ENCODE results near the gene PRELID2. TPM values are rescaled to one million over a fixed set of nuclear protein-coding genes. Genes with fewer than 3 reads are reported as not detected.
A peak's percentile ranks its signal among the peaks of the same experiment; 100 is the strongest.

Gene PRELID2
- total RNA-seq, 2 donors from 2014 or later: 6.7 to 14.3 TPM

DNA sequence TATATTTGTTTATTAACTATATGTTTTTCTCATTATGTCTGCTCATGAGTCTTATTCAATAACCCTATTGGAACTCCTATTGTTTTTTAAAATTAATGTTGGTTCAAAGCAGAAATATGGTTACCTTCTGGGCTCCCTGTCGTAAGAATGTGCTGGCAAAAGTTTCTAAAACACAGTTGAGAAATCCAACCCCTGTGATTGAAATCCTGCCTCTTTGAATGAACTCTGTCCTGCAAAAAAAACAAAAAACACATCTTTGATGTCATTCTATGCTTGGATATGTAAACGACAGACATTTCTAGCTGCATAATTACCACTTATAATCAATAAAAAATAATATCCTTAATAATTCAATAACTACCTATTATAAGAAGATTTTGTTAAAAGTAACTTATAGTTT lies 38.8 kb downstream of the PRELID2 start:
- Histone ChIP-seq H3K27me3 (ENCODE audit: control insufficient read depth, insufficient read depth, low read length, poor library complexity, severe bottlenecking) (no peaks in the 10 kb centered on the region), H3K27ac (ENCODE audit: low read depth, low read length) (no peak overlapping the region), H3K9me3 (ENCODE audit: control insufficient read depth, low read length) (no peaks in the 10 kb centered on the region), H3K36me3 (ENCODE audit: control insufficient read depth, insufficient read depth, low read length) (no peaks in the 10 kb centered on the region), H3K4me3 (ENCODE audit: low read length) (no peak overlapping the region), H3K4me1 (ENCODE audit: control insufficient read depth, insufficient read depth, low read length) (peaks cover 5% of the 10 kb centered on the region), H3K9ac (ENCODE audit: extremely low read depth, low read length, poor library complexity, severe bottlenecking) (no peak overlapping the region)
- Mint-ChIP-seq H3K27ac (no peak overlapping the region), H3K36me3 (ENCODE audit: low read depth) (no peaks in the 10 kb centered on the region), H3K9me3 (no peaks in the 10 kb centered on the region), H3K4me1 (peaks cover 7% of the 10 kb centered on the region), H3K4me3 (no peak overlapping the region), H3K27me3 (ENCODE audit: insufficient read depth) (no peaks in the 10 kb centered on the region)
- TF ChIP-seq, protein P1, sequence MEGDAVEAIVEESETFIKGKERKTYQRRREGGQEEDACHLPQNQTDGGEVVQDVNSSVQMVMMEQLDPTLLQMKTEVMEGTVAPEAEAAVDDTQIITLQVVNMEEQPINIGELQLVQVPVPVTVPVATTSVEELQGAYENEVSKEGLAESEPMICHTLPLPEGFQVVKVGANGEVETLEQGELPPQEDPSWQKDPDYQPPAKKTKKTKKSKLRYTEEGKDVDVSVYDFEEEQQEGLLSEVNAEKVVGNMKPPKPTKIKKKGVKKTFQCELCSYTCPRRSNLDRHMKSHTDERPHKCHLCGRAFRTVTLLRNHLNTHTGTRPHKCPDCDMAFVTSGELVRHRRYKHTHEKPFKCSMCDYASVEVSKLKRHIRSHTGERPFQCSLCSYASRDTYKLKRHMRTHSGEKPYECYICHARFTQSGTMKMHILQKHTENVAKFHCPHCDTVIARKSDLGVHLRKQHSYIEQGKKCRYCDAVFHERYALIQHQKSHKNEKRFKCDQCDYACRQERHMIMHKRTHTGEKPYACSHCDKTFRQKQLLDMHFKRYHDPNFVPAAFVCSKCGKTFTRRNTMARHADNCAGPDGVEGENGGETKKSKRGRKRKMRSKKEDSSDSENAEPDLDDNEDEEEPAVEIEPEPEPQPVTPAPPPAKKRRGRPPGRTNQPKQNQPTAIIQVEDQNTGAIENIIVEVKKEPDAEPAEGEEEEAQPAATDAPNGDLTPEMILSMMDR (conservative IDR thresholded peaks at IDR 0.05): no peak
- 96 to 100% methylated on average over 1 to 2 of the region's 2 CpGs for WGBS, 2 experiments (ENCODE audit: insufficient coverage in 1 of 2, insufficient read length in 1 of 2)
- no peak for DNase-seq

DNA sequence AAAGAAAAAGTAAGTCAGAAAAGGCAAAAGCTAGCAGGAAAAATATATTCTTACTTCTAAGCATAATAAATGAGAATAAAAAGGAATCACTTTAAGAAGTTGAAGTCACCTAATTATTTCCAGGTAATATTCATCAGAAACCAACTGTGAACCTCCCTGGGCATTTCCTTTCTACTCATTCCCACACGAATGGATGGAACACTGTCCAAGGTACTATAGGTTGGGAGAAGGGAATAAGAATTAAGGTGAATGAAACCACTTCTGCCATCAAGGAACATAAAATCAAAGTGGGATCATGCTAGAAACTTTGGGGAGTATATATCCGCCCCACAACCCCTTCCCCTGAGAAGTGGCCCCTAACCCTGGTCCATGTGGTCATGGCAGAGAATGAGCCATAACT lies 41.6 kb downstream of the PRELID2 start:
- no peaks in the 10 kb centered on the region for H3K36me3 ChIP-seq (ENCODE audit: control insufficient read depth, insufficient read depth, low read length)
- H3K9me3 Mint-ChIP-seq: no peaks in the 10 kb centered on the region
- H3K9ac ChIP-seq (ENCODE audit: extremely low read depth, low read length, poor library complexity, severe bottlenecking): no peak overlapping the region
- H3K4me3 Mint-ChIP-seq: no peak overlapping the region
- no peak overlapping the region for H3K27ac ChIP-seq (ENCODE audit: low read depth, low read length)
- no peak for DNase-seq
- no peaks in the 10 kb centered on the region for H3K27me3 ChIP-seq (ENCODE audit: control insufficient read depth, insufficient read depth, low read length, poor library complexity, severe bottlenecking)
- no peaks in the 10 kb centered on the region for H3K36me3 Mint-ChIP-seq (ENCODE audit: low read depth)
- TF ChIP-seq, protein P1 (conservative IDR thresholded peaks at IDR 0.05): no peak
- no peaks in the 10 kb centered on the region for H3K9me3 ChIP-seq (ENCODE audit: control insufficient read depth, low read length)
- 83 to 89% methylated on average over 1 to 2 of the region's 2 CpGs for WGBS, 2 experiments (ENCODE audit: insufficient coverage in 1 of 2, insufficient read length in 1 of 2)
- H3K27ac Mint-ChIP-seq: no peak overlapping the region
- peaks cover 5% of the 10 kb centered on the region for H3K4me1 ChIP-seq (ENCODE audit: control insufficient read depth, insufficient read depth, low read length)
- H3K4me1 Mint-ChIP-seq: peaks cover 7% of the 10 kb centered on the region
- H3K27me3 Mint-ChIP-seq (ENCODE audit: insufficient read depth): no peaks in the 10 kb centered on the region
- H3K4me3 ChIP-seq (ENCODE audit: low read length): no peak overlapping the region

DNA sequence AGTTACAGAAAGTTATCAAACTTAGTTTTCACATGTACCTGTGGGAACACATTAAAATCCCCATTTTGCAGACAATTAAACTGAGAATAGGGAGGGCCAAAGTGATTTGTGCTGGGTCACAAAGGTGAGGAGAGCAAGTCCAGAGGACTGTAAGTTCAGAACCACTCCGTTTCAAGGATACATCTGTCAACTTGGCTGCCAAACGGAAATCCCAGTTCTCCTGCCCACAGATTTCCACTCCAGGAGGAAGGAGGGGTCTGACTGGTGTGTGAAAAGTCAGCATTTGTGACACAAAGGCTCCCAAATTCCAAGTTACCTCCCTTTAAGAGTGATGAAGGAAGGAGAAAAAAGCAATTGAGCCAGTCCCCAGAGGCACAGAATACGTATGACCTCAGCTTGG lies 42.3 kb downstream of the PRELID2 start:
- Mint-ChIP-seq H3K27ac (no peak overlapping the region), H3K27me3 (ENCODE audit: insufficient read depth) (no peaks in the 10 kb centered on the region), H3K36me3 (ENCODE audit: low read depth) (no peaks in the 10 kb centered on the region), H3K4me1 (peaks cover 7% of the 10 kb centered on the region), H3K9me3 (no peaks in the 10 kb centered on the region), H3K4me3 (no peak overlapping the region)
- H3K27ac ChIP-seq (ENCODE audit: low read depth, low read length): no peak overlapping the region
- H3K36me3 ChIP-seq (ENCODE audit: control insufficient read depth, insufficient read depth, low read length): no peaks in the 10 kb centered on the region
- peaks cover 5% of the 10 kb centered on the region for H3K4me1 ChIP-seq (ENCODE audit: control insufficient read depth, insufficient read depth, low read length)
- TF ChIP-seq, protein P1 (conservative IDR thresholded peaks at IDR 0.05): no peak
- no peaks in the 10 kb centered on the region for H3K27me3 ChIP-seq (ENCODE audit: control insufficient read depth, insufficient read depth, low read length, poor library complexity, severe bottlenecking)
- H3K9ac ChIP-seq (ENCODE audit: extremely low read depth, low read length, poor library complexity, severe bottlenecking): no peak overlapping the region
- no peak overlapping the region for H3K4me3 ChIP-seq (ENCODE audit: low read length)
- peak; percentile 52 for DNase-seq
- H3K9me3 ChIP-seq (ENCODE audit: control insufficient read depth, low read length): no peaks in the 10 kb centered on the region
- 52 to 69% methylated on average over 2 of the region's 3 CpGs for WGBS, 2 experiments (ENCODE audit: insufficient coverage in 1 of 2, insufficient read length in 1 of 2)

All from endodermal cell (in vitro differentiated cells).